Cerebellar nuclear complex (tissue), 1 donor: ENCODE data around the gene MPPED2.

ENCODE experiments used
- DNase-seq, 2 experiments: peaks; one replicate each; lab custom pipeline; 2025; lab: John Stamatoyannopoulos, UW

Gene MPPED2

DNA sequence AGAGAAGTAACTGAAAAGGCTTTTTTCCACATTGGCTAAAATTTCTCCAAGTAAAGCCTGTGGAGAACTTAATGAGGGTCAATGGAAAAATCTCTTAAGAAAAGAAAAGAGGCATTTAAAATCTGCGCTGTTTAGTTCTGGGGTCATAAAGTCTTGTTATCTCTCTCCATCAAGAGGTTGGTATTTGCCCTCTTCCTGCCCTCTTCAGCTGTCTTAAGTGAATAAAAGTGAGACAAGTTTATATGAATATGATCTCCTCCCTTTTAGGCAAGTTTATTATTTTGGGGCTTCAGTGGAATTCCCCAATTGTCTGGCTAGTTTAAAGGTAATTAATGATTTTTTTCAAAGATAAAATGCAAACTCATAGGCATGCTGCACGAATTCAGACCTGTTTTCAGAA is 173.6 kb downstream of the MPPED2 start:
- DNase-seq: no peak

GRCh38 chr11:30411383-30411782 is 174.8 kb downstream of the MPPED2 start:
- DNase-seq: no peak

DNA sequence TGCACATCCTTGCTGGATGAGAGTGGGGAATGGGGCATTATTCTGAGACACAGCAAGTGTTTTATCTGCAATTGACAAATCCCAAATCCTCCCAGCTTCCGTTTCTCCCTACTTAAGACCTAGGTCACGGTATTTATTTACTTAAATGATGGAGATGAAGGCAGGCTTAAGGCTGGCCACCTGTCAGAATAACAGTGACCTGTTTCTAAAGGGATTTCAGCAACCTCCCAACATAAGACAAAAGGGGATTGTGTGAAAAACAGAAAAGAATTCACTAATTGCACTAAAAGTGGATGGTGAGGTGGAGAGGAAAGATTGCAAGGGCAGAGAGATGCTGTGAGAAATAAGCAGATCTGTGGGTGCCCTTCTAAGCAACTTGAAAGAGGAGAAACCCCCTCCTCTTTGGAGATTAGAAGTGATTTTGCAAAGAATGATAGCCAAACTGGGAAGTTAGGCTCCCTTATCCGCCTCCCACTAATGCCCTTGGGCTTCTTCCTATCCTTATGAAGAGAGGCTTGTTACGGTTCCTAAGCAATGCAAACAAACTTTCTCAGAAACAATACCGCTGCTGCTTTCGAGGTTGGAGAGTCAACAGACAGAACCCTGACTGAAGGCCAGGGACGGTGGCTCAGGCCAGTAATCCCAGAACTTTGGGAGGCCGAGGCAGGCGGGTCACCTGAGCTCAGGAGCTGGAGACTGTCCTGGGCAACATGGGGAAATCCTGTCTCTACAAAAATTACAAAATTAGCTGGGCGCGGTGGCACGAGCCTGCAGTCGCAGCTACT is 179.0 kb downstream of the MPPED2 start:
- no peak for DNase-seq

- DNase-seq: no peak
These were observed 180.8 kb downstream of the MPPED2 start for GRCh38 chr11:30405385-30405784.

GRCh38 chr11:30404136-30404535 is 182.0 kb downstream of the MPPED2 start:
- no peak for DNase-seq

DNA sequence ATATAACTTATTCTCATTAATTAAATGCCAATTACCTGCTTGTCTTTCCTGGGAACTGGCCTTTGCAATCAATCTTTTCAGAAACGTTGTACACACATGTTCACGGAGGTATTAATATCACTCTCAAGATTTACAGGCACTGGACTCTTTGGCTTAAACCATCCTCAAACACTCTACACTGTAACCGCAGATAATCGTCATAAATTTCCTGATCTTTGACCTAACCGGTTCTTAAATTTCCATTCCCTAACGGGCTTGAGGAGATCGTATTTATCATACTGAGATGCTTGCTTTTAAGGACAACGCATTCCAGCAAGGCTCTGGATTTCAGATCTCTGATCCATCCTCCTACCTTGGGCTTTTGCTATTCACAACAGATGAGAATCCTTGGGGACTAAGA is 190.4 kb downstream of the MPPED2 start:
- no peak for DNase-seq

- no peak for DNase-seq
These were observed 193.1 kb downstream of the MPPED2 start for GRCh38 chr11:30393012-30393411.

- DNase-seq: no peak
These were observed 193.8 kb downstream of the MPPED2 start for GRCh38 chr11:30392221-30392784.

- no peak for DNase-seq
These were observed 197.2 kb downstream of the MPPED2 start for GRCh38 chr11:30388957-30389356.

GRCh38 chr11:30387891-30388861 is 198.0 kb downstream of the MPPED2 start:
- no peak for DNase-seq

DNA sequence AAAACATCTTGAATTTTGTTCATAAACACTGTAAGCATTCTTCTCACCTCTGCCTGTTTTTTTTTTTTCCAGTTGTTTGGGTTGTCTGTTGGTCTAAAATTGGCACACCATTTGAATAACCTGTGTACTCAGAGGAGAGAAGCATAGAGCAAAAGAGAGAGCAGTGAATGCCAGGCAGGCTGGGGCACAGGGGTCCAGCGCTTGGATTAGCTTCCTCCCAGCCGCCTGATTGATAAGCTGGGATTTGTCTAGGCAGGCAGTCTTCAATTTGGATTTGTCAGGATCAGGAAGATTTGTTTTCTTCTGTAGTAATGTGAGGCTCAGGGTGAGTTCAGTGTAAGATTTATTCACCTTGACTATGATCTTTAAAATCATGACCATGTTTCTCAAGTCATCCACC is 204.3 kb downstream of the MPPED2 start:
- no peak for DNase-seq

GRCh38 chr11:30380846-30381245 is 205.3 kb downstream of the MPPED2 start:
- DNase-seq: no peak

DNA sequence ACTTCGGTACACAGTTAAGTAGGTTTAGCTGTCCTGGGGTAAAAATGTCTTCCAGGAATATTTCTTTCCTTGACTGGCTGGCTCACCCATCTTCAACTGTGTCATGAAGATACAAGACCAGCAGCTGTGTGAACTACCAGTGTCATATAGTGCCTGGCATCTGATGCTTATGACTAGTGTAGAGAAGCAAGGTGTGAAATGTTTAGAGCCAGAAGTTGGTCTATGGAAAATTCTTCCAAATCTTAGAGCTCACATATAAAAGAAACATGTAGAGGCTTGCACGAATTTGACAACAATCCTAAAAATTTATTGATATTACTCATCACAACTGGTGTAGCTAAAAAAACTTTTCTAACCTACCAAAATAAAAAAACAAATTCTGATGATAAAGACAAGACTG is 208.8 kb downstream of the MPPED2 start:
- no peak for DNase-seq

DNA sequence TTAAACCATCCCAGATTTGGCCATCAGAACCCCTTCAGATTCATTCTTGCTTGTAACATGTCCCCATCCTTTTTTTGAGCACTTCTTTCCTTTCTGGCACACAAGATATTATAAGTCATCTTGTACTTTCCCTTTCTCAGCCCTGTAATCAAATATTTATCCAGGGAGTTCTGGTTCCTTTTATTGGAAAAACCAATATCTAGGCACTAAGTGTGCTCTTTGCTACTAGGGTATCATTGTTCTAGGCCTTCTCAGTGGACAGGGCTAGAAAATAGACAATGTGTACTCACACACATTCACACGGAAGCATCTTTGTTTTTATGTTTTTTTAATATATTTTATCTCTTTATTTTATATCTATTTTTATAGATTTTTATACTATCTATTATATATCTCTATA is 216.0 kb downstream of the MPPED2 start:
- DNase-seq: no peak

GRCh38 chr11:30368394-30368793 is 217.8 kb downstream of the MPPED2 start:
- no peak for DNase-seq

DNA sequence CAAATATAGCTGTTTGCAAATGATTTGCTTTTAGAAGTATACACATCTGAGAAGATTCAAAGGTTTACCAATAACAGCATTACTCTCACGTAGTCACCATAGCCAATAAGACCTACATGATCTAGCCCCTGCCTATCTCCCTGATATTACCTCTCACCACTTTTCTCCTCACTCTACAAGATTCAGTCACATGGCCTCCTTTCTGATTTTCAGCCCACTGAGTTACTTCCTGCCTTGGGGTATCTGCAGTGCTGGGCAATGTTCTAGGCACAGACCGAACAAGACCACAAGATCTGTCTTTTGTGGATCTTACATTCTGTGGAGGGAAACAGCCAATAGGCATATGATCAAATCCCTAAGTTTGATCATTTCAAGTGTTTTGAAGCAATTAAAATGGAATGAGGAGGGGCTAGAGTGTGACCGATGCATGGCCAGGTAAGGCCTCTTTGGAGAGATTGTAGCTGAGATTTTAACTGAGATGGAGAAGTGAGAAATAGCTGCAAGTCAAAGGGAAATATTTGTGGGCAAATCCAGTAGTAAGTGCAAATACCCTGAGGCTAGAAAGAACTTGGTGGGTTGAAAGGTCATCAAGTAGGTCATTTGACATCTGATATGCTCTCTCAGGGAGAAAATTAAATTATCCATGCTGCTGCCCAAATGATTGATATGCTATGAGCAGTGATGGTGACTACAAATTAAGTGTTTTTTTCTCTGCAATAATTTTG is 220.2 kb downstream of the MPPED2 start:
- DNase-seq: no peak

DNA sequence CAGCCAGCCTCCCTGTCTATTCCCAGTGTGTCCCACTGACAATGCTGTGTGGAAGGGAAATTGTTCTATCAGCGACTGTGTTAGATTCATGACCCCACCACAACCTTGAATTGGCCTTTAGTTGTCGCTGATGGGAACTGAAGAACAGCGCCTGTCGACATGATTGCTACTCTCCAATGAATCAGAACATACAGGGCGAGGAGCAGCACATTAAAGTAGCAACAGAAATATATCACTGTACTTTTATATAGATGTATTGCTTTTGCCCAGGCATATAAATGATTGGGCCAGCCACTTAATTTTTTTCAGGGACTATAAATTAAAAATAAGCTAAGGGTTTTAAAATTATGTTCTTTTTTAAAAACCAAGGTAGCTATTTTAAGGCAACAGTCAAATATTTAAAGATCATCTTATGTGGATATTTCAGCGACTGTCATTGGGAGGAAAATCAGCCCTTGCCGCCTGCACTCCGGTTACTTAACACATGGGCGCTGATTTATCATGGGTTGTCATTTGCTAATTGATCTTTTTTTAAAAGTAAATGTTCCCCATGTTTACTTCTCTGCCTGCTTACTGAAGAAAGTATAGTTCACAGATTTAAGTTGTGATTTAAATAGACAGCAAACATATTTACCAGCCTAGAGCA is 221.2 kb downstream of the MPPED2 start:
- DNase-seq: no peak

DNA sequence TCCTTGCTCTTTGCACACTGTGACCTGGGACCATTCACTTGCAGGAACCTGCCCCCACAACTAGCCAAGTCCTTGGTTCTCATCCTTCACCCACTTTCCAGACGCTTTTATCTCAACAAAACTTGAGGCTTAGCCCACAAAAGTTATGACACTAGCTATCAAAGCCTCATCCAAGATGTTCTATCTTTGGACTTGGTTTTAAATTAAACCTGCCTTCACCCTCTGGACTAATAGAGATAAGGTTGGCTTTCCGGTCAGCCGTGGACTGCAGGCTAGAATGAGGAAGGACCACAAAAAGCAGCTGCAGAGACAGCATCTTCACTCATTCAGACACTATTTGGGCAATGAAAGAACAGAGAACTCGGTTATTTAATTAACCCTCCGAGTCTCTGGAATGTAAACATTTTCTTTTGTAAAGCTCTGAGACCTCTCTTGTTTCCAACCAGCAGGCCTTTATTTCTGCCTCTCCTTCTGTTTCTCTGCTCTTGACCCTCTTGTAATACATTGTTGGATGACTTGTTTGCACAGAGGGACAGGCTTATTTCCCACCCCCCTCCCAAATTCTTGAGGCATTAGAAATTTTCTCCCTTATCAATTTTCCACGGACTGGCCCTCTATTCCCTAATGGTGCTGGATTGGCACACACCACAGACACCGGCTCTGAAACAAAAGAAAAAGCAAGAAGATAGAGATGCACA is 221.9 kb downstream of the MPPED2 start:
- no peak for DNase-seq

- no peak for DNase-seq
These were observed 225.4 kb downstream of the MPPED2 start for GRCh38 chr11:30360741-30361140.
